H1 (cell line): Measurements from ENCODE around the gene GPS1. TPM values are rescaled to one million over a fixed set of nuclear protein-coding genes. Genes with fewer than 3 reads are reported as not detected.

ENCODE experiments used
- ATF2 ChIP-seq: IDR thresholded peaks from 2 replicates; pipeline ENCODE4 v1.6.1; 2012; ENCODE audit warnings: low read length, inconsistent platforms
- EGR1 ChIP-seq: IDR thresholded peaks from 2 replicates; pipeline ENCODE4 v1.6.1; 2011; ENCODE audit warnings: low read depth, low read length, borderline replicate concordance
- GTF2F1 ChIP-seq: IDR thresholded peaks from 2 replicates; pipeline ENCODE4 v1.6.1; 2012; ENCODE audit warnings: low read depth, low read length, improper control_type of control experiment, borderline replicate concordance
- RXRA ChIP-seq: IDR thresholded peaks from 2 replicates; pipeline ENCODE4 v1.6.1; 2011; ENCODE audit warnings: low read depth, mild to moderate bottlenecking, low read length, moderate library complexity; ENCODE audit not compliant: insufficient read depth
- TEAD4 ChIP-seq: IDR thresholded peaks from 2 replicates; pipeline ENCODE4 v1.6.1; 2012; ENCODE audit warnings: low read depth, low read length, inconsistent platforms, mixed read lengths
- polyA plus RNA-seq, 7 experiments: library from polyadenylated mRNA; depleted of rRNA in 3 of 7; stranded (reverse) in 5 of 7; unstranded in 2 of 7; fragments of >200 nt in 5 of 7; fragments of 200-250 nt in 2 of 7; gene quantifications; 1 replicate in 5 of 7; 2 replicates in 1 of 7; 4 replicates in 1 of 7; pipeline versions ENCODE4 v1.2.1 to v1.2.3, GENCODE V29; 2011 to 2013; ENCODE audit warnings: missing spikeins in 2 of 7, mixed read lengths in 2 of 7
- total RNA-seq: library from RNA; stranded (reverse); fragmentation: NEBNext Ultra II Directional; extraction: Animal tissue kit (Norgen Biotek cat#: 25700); gene quantifications from 2 replicates; pipeline ENCODE4 v1.2.1, GENCODE V29; 2021
- TF ChIP-seq, protein P1 (sequence below), 3 experiments: IDR thresholded peaks; 1 replicate in 2 of 3; 2 replicates in 1 of 3; pipeline versions ENCODE4 v1.5.1 to v1.6.1; 2011; ENCODE audit warnings: low read length in 3 of 3, mild to moderate bottlenecking in 3 of 3, inconsistent platforms in 2 of 3, low read depth in 1 of 3, moderate library complexity in 1 of 3; ENCODE audit not compliant: insufficient read depth in 1 of 3; ENCODE audit errors: control extremely low read depth in 1 of 3

Gene GPS1
- total and polyA plus RNA-seq, 2 of the 8 experiments (the other 6 are each of a cell fraction or from before 2014, with no cell fraction given), result 153 to 277 TPM

DNA sequence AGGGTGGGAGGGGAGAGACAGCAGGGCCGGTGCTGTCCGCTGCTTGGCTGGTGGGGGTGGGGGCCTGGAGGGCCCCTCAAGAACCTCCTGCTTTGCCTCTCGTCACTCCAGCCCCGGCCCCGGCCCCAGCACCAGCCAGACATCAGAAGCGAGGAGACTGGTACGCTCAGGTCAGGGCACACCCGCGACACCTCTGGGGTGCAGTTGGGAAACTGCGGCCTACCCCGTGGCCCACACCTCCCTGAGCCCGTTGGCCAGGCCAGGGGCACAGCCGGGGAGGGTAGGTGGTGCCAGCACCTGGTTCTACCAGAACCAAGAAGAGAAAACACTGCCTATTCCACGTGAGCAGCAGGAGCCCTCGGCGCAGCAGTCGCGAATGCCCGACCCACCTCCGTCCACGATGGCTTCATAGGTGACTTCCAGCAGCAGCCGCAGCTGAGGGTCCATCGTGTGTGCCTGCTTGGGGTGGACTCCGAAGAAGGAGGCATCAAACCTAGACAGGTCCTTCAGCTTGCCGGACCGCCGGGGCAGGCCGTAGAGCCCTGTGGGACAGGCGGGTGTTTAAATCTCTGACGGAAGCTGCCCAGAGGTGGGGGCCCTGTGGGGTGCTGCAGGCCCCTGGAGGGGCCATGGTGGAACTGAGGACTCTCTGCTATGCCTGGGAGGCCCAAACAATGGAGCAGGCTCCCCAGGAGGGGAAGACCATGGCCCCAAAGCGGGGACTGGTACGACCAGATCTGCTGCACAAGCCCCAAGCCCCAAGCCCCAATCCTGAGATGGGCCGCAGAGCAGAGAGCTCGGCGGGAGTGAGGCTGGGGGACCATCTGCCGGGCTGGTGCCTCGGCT lies 43.5 kb downstream of the GPS1 start (continued):
- TF ChIP-seq GTF2F1, result no peak
- no peak for TF ChIP-seq ATF2
- TF ChIP-seq, protein P1, sequence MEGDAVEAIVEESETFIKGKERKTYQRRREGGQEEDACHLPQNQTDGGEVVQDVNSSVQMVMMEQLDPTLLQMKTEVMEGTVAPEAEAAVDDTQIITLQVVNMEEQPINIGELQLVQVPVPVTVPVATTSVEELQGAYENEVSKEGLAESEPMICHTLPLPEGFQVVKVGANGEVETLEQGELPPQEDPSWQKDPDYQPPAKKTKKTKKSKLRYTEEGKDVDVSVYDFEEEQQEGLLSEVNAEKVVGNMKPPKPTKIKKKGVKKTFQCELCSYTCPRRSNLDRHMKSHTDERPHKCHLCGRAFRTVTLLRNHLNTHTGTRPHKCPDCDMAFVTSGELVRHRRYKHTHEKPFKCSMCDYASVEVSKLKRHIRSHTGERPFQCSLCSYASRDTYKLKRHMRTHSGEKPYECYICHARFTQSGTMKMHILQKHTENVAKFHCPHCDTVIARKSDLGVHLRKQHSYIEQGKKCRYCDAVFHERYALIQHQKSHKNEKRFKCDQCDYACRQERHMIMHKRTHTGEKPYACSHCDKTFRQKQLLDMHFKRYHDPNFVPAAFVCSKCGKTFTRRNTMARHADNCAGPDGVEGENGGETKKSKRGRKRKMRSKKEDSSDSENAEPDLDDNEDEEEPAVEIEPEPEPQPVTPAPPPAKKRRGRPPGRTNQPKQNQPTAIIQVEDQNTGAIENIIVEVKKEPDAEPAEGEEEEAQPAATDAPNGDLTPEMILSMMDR (IDR thresholded peaks at IDR 0.05; ENCODE audit: control extremely low read depth in 1 of 3, insufficient read depth in 1 of 3, low read depth in 1 of 3, low read length in 3 of 3), result no peak
- TF ChIP-seq TEAD4, result no peak
- TF ChIP-seq EGR1, result no peak
- no peak for TF ChIP-seq RXRA
